Activated T-helper 17 cell treated with anti-CD3 and anti-CD28 coated beads, Interleukin-2, amount 50 U/mL, for 72 hours (primary cell): Measurements from ENCODE around the gene PAPOLG. TPM values are rescaled to one million over a fixed set of nuclear protein-coding genes. Genes with fewer than 3 reads are reported as not detected.
"Not testable (repeated sequence)": the region's sequence is repeated elsewhere in the genome, so short reads cannot be mapped to it uniquely, and the experiment has no call there.

ENCODE experiments used
- ATAC-seq: fragments of 150-1000 bp; cut with Tn5 transposase; replicated peaks from 2 replicates; pipeline ENCODE4 v1.10.0; 2021; ENCODE audit warnings: mild to moderate bottlenecking, moderate library complexity
- H3K27ac Mint-ChIP-seq: one replicate; pipeline ENCODE4 v1.8.0; 2022; ENCODE audit warnings: mixed read lengths
- H3K27me3 Mint-ChIP-seq: one replicate; pipeline ENCODE4 v1.8.0; 2022; ENCODE audit warnings: mixed read lengths
- H3K36me3 Mint-ChIP-seq: one replicate; pipeline ENCODE4 v1.8.0; 2022; ENCODE audit warnings: low read depth, mild to moderate bottlenecking, mixed read lengths
- H3K4me1 Mint-ChIP-seq: one replicate; pipeline ENCODE4 v1.8.0; 2022; ENCODE audit warnings: mixed read lengths
- H3K4me3 Mint-ChIP-seq: one replicate; pipeline ENCODE4 v1.8.0; 2022; ENCODE audit warnings: mild to moderate bottlenecking, mixed read lengths
- H3K9me3 Mint-ChIP-seq: one replicate; pipeline ENCODE4 v1.8.0; 2022; ENCODE audit warnings: mixed read lengths
- total RNA-seq, 2 donors: library from RNA; stranded (reverse); gene quantifications; one replicate each; pipeline ENCODE4 v1.2.3, GENCODE V29; 2022

Gene PAPOLG
- total RNA-seq, 2 donors from 2014 or later: 10.7 to 15.8 TPM

DNA sequence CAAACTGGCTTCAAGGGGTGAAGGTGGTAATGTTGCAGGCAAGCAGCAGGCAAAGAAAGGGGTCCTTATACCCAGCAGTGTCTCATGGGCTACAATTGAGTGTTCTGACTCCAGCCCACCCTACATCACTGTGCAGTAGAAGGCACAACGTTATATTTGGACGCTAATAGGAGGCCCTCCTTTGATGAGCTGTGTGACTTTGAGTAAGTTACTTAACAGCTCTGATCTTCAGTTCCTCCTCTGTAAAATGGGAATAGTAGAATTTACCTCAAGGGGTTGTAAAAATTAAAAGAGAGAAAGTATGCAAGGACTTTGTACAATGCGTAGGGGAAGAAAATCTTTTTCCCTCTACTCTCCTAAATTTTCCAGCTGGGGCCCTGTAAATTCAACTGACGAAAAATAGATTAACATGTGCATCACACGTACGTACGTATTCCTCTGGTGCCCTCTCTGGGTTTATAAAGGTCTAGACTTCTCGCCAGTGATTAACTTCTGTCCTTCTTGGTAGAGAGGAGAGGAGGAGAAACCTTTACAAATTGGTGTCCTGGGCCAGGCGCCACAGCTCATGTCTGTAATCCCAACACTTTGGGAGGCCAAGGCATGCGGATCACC, 67.7 kb downstream of the PAPOLG start:
- no peak for ATAC-seq
- Mint-ChIP-seq H3K4me1 (peaks cover 33% of the 10 kb centered on the region), H3K27ac (no peak overlapping the region)

GRCh38 chr2:60825666-60826065, 69.6 kb downstream of the PAPOLG start:
- H3K4me1 Mint-ChIP-seq: peaks cover 28% of the 10 kb centered on the region

More for the DNA sequence above, 67.7 kb downstream of the PAPOLG start:
- H3K27me3 Mint-ChIP-seq: no peaks in the 10 kb centered on the region
- no peak overlapping the region for H3K4me3 Mint-ChIP-seq
- peaks cover 4% of the 10 kb centered on the region for H3K9me3 Mint-ChIP-seq
- H3K36me3 Mint-ChIP-seq: peaks cover 6% of the 10 kb centered on the region

GRCh38 chr2:60826111-60826510, 70.0 kb downstream of the PAPOLG start:
- H3K27ac Mint-ChIP-seq: peak overlapping the region; percentile 52
- peaks cover 24% of the 10 kb centered on the region for H3K4me1 Mint-ChIP-seq
- no peaks in the 10 kb centered on the region for H3K9me3 Mint-ChIP-seq
- peaks cover 3% of the 10 kb centered on the region for H3K27me3 Mint-ChIP-seq
- H3K36me3 Mint-ChIP-seq: no peaks in the 10 kb centered on the region
- H3K4me3 Mint-ChIP-seq: no peak overlapping the region
- peak; percentile 18 for ATAC-seq

More at GRCh38 chr2:60825666-60826065, 69.6 kb downstream of the PAPOLG start:
- H3K4me3 Mint-ChIP-seq: no peak overlapping the region
- H3K27ac Mint-ChIP-seq: peak overlapping the region; percentile 52
- H3K36me3 Mint-ChIP-seq: no peaks in the 10 kb centered on the region
- no peak for ATAC-seq
- H3K27me3 Mint-ChIP-seq: peaks cover 3% of the 10 kb centered on the region
- H3K9me3 Mint-ChIP-seq: no peaks in the 10 kb centered on the region

- H3K4me3 Mint-ChIP-seq, ATAC-seq, H3K9me3 Mint-ChIP-seq, H3K27me3 Mint-ChIP-seq, H3K36me3 Mint-ChIP-seq, H3K27ac Mint-ChIP-seq: not testable (repeated sequence)
- peaks cover 17% of the 10 kb centered on the region for H3K4me1 Mint-ChIP-seq
Measured at GRCh38 chr2:60826860-60827259, 70.8 kb downstream of the PAPOLG start.

DNA sequence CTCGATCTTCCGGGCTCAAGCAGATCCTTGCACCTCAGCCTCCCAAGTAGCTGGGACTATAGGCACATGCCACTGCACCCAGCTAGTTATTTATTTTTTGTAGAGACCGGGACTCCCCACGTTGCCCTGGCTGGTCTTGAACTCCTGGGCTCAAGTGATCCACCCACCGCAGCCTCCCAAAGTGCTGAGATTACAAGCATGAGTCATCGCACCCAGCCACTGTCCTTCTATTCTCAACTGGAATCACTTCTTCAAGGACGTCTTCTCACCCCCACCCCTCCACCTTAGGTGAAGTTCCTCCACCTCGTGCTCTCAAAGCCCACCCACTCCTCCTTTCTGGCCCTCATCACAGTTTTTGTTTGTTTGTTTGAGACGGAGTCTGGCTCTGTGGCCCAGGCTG, 71.3 kb downstream of the PAPOLG start:
- Mint-ChIP-seq H3K4me3 (no peak overlapping the region), H3K27me3 (peaks cover 3% of the 10 kb centered on the region), H3K36me3 (no peaks in the 10 kb centered on the region), H3K27ac (no peak overlapping the region), H3K9me3 (no peaks in the 10 kb centered on the region), H3K4me1 (peaks cover 15% of the 10 kb centered on the region)
- ATAC-seq: no peak

- Mint-ChIP-seq H3K36me3 (no peaks in the 10 kb centered on the region), H3K4me1 (peaks cover 32% of the 10 kb centered on the region), H3K9me3 (no peaks in the 10 kb centered on the region), H3K27ac (no peak overlapping the region), H3K27me3 (peaks cover 6% of the 10 kb centered on the region), H3K4me3 (no peak overlapping the region)
- no peak for ATAC-seq
Measured at GRCh38 chr2:60830991-60831390, 74.9 kb downstream of the PAPOLG start.

- H3K4me3 Mint-ChIP-seq: no peak overlapping the region
- H3K36me3 Mint-ChIP-seq: no peaks in the 10 kb centered on the region
- no peak for ATAC-seq
- no peak overlapping the region for H3K27ac Mint-ChIP-seq
- peaks cover 6% of the 10 kb centered on the region for H3K27me3 Mint-ChIP-seq
- peaks cover 30% of the 10 kb centered on the region for H3K4me1 Mint-ChIP-seq
- H3K9me3 Mint-ChIP-seq: no peaks in the 10 kb centered on the region
Measured at GRCh38 chr2:60831921-60832320, 75.9 kb downstream of the PAPOLG start.

DNA sequence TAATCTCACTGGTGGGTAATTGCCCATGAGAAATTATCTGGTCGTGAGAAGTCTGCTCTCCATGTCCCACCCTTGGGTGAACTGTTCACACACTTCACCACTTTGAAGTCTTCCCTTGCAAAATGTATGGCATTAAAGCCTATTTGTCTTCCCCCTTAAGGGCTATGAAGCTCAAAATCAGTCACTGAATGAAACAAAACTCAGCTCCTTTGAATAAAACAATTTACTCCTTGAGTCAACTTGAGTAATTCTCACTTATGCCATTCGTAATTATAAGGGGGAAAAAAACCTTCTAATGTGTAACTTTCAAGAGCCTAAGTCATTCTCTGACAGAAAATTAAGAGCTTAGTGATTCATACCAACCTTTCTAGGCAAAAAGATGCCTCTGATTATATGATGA, 76.6 kb downstream of the PAPOLG start:
- peaks cover 23% of the 10 kb centered on the region for H3K4me1 Mint-ChIP-seq
- H3K27me3 Mint-ChIP-seq: peaks cover 6% of the 10 kb centered on the region
- peak overlapping the region; percentile 59 for H3K27ac Mint-ChIP-seq
- no peaks in the 10 kb centered on the region for H3K36me3 Mint-ChIP-seq
- H3K4me3 Mint-ChIP-seq: peak overlapping the region; percentile 18
- no peaks in the 10 kb centered on the region for H3K9me3 Mint-ChIP-seq
- peak; percentile 87 for ATAC-seq

DNA sequence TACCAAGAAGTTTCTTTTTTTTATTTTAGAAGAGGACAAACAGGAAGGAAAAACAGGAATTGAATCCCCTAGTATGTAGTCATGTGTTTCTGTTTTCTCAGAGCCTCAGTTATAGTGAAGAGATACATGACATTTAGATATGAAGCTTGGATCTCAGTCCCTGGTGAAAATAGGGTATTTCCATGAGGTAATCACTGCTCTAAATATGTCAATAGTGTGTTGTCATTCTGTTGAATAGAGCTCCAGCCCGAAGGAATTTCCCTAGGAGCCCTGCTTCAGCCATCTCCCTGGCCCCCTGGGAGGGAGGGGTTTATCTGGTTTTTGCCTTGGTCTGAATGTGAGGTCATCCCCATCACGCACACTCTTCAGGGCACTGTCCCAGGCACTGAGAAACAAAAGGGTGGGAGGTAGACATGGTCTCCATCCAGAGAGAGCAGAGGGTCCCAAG, 78.2 kb downstream of the PAPOLG start:
- peaks cover 9% of the 10 kb centered on the region for H3K27me3 Mint-ChIP-seq
- no peaks in the 10 kb centered on the region for H3K36me3 Mint-ChIP-seq
- H3K27ac Mint-ChIP-seq: peak overlapping the region; percentile 59
- peaks cover 21% of the 10 kb centered on the region for H3K4me1 Mint-ChIP-seq
- H3K4me3 Mint-ChIP-seq: no peak overlapping the region
- ATAC-seq: no peak
- H3K9me3 Mint-ChIP-seq: no peaks in the 10 kb centered on the region

- Mint-ChIP-seq H3K4me1 (peaks cover 25% of the 10 kb centered on the region), H3K36me3 (no peaks in the 10 kb centered on the region), H3K27ac (no peak overlapping the region), H3K27me3 (peaks cover 6% of the 10 kb centered on the region), H3K4me3 (no peak overlapping the region), H3K9me3 (no peaks in the 10 kb centered on the region)
- no peak for ATAC-seq
Measured at GRCh38 chr2:60836491-60836890, 80.4 kb downstream of the PAPOLG start.

DNA sequence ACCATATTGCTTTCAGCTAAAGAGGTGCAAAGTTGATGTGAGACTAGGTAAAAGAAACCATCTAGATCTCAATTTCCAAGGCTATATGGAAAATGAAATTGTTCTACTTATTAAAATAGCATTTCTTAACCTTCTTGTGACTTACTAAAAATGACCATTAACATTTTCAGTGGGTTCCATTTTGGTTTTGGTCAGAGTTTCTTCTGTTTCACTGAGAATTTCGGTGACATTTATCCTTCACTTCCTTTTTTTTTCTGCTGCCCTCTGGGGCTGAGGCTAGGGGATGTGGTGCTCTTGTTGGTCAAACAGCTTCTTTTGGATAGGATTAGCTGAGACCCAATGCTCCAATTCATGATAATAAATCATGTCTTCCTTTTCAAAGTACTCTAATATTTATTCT, 81.1 kb downstream of the PAPOLG start:
- H3K9me3 Mint-ChIP-seq: no peaks in the 10 kb centered on the region
- peaks cover 25% of the 10 kb centered on the region for H3K4me1 Mint-ChIP-seq
- ATAC-seq: no peak
- H3K27me3 Mint-ChIP-seq: peaks cover 6% of the 10 kb centered on the region
- H3K27ac Mint-ChIP-seq: no peak overlapping the region
- no peaks in the 10 kb centered on the region for H3K36me3 Mint-ChIP-seq
- no peak overlapping the region for H3K4me3 Mint-ChIP-seq

- Mint-ChIP-seq H3K27me3 (peaks cover 6% of the 10 kb centered on the region), H3K4me1 (peaks cover 14% of the 10 kb centered on the region), H3K4me3 (no peak overlapping the region), H3K9me3 (no peaks in the 10 kb centered on the region), H3K36me3 (no peaks in the 10 kb centered on the region), H3K27ac (peak overlapping the region; percentile 56)
- ATAC-seq: no peak
Measured at GRCh38 chr2:60838481-60838880, 82.4 kb downstream of the PAPOLG start.

- no peak overlapping the region for H3K27ac Mint-ChIP-seq
- no peaks in the 10 kb centered on the region for H3K9me3 Mint-ChIP-seq
- H3K4me3 Mint-ChIP-seq: no peak overlapping the region
- H3K27me3 Mint-ChIP-seq: peaks cover 6% of the 10 kb centered on the region
- peaks cover 15% of the 10 kb centered on the region for H3K4me1 Mint-ChIP-seq
- peak; percentile 12 for ATAC-seq
- H3K36me3 Mint-ChIP-seq: no peaks in the 10 kb centered on the region
Measured at GRCh38 chr2:60839126-60839813, 83.2 kb downstream of the PAPOLG start.

DNA sequence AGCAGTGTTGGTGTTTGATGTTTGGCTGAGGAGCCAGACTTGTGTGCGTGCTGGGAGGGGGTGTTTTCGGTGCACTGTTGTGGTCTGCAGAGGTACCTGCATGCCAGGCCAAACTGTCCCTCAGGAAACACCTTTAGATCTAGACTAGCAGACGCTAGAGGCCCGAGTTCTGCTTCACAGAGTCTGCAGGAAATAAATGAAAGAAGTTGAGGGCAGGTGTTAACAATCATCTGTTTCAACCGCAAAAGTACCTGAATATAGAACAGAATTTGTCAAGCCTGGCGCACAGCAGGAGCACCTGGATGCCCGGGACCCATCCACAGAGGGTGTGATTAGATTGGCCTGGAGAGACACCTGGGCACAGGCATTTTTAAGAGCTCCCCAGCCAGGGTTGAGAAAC, 84.8 kb downstream of the PAPOLG start:
- no peak overlapping the region for H3K27ac Mint-ChIP-seq
- peaks cover 3% of the 10 kb centered on the region for H3K27me3 Mint-ChIP-seq
- H3K9me3 Mint-ChIP-seq: no peaks in the 10 kb centered on the region
- no peaks in the 10 kb centered on the region for H3K36me3 Mint-ChIP-seq
- H3K4me1 Mint-ChIP-seq: peaks cover 15% of the 10 kb centered on the region
- ATAC-seq: no peak
- no peak overlapping the region for H3K4me3 Mint-ChIP-seq

DNA sequence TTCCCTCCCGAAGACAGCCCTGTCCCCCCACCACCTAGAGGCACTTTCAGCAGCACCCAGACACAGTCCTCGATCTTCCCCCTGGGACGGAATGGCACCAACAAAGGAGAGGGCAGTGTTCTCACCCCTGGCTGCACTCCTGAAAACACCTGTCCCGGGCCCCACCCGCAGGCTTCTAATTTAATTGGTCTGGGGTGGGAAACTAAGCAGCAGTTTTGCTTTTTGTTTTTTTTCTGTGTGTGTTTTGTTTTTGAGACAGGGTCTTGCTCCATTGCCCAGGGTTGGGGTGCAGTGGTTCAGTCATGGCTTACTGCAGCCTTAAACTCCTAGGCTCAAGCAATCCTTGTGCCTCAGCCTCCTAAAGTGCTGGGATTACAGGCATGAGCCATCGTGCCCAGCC, 86.9 kb downstream of the PAPOLG start:
- Mint-ChIP-seq H3K27ac (no peak overlapping the region), H3K4me3 (no peak overlapping the region), H3K36me3 (no peaks in the 10 kb centered on the region), H3K27me3 (peaks cover 3% of the 10 kb centered on the region), H3K9me3 (no peaks in the 10 kb centered on the region), H3K4me1 (peaks cover 21% of the 10 kb centered on the region)
- no peak for ATAC-seq
